Fibroblast of the conjunctiva (primary cell): ENCODE results near the gene TDRD12.

Experiments used
- DNase-seq: peaks from one replicate; pipeline ENCODE4 v3.0.0-alpha.2; 2010; ENCODE audit warnings: low read depth

TDRD12 gene

GRCh38 chr19:32719611-32720059 is at the start of gene TDRD12:
Gene TDRD12, plus strand, starts transcription at chr19:32719767. Its CDS starts 306 bp downstream, at chr19:32720073.
- no peak for DNase-seq

- DNase-seq = no peak
Observed at GRCh38 chr19:32671883-32672593, 47.5 kb upstream of the TDRD12 start.

DNA sequence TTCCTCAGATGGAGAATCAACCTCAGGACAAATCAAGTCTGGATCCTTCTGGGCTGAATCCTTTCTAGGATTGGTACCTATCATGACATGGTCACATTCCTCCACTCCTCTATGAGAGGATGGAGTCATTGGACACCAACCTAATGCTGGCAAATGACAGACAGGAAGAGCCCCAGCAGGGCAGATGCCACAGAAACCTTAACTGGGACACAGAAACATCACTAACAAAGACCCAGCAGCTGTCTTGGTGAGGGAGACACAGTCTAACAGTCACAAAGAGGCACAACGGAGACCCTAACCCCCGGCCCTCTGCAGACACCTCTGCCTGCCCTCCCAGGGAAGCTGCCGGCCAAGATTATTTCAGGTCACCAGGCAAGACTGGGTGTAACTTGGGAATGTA is 46.7 kb upstream of the TDRD12 start:
- no peak for DNase-seq

DNA sequence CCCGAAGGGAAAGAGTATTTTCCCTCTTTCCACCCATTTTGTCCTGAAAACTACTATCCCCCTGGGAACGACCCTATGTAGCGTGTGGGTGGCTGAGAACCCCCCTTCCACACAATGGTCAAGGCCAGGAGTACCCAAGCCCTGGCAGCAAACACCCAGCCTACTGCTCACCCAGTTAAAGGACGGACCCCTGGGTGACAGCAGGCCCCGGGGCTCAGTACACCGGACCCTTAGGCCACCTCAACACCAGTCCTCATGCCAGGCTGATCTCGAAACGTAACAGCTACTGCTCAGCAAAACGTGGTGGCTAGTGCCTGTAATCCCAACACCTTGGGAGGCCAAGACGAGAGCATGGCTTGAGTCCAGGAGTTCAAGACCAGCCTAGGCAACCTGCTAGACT is 46.0 kb upstream of the TDRD12 start:
- DNase-seq = no peak

GRCh38 chr19:32674153-32674930 is 45.2 kb upstream of the TDRD12 start:
- DNase-seq = no peak

DNA sequence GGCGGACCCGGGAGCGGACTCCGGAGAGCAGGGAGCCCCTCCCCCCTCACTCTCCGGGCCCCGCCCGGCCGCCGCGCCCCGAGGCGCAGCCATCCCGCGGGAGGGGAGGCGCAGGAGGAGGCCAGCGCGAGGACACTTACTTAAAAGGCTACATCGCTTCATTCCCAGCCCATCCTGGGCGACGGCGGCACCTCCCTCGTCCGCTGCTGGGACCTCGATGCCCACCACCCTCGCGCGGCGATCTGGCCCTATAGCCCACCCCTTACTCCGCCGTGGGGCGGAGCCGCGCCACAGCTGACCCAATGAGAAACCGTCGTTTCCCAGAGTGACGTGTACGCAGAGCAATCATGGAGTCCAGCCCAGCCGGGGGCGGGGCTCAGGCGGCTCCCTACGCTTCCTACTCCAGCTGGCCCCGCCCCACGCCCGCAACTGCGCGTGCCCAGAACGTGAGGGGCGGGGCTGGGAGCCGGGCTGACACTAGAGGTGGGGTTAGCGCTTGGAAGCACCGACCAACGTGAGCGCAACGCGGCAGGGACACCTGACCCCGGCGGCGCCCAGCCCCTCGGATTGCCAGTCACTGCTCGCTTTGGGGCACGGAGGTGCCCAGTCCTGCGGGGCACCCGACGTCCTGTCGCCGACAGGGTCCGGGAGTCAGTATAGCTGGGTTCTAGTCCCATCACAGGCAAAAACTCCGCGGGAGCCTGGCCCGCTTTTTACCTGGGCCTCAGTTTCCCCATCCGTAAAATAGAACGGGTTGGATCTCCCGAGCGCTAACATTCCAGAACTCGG is 44.4 kb upstream of the TDRD12 start, which contains the start of gene ANKRD27:
ANKRD27 (minus strand) TSS at position 250 of the 789 bp plus-strand sequence. CDS start 16,165 bp downstream, outside the sequence.
- DNase-seq = peak; percentile 95

DNA sequence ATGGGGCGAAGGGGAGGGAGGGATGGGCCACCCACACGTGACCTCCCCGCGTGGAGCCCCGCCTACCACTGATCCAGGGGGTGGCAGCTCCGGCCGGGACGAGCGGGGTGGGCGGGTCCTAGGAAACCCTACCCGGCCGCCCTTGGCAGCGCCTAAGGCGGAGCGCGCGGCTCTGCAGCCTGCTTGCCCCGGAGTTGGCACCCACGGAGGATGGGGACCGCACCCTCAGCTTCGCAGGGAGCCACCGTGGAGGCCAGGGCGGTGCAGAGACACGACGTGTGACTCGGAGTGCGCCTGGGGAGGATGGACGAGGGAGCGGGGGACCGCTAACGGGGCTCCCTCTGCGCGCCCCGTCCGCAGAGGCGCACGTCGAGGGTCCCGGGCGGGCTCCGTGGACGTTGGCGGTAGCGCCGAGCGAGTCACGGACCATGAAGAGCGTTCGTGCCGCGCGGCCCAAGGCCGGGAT is 43.8 kb upstream of the TDRD12 start, which contains the start of gene RGS9BP:
RGS9BP (plus strand) TSS at position 129 of the 466 bp plus-strand sequence. CDS start 416 bp downstream, outside the sequence.
- no peak for DNase-seq

DNA sequence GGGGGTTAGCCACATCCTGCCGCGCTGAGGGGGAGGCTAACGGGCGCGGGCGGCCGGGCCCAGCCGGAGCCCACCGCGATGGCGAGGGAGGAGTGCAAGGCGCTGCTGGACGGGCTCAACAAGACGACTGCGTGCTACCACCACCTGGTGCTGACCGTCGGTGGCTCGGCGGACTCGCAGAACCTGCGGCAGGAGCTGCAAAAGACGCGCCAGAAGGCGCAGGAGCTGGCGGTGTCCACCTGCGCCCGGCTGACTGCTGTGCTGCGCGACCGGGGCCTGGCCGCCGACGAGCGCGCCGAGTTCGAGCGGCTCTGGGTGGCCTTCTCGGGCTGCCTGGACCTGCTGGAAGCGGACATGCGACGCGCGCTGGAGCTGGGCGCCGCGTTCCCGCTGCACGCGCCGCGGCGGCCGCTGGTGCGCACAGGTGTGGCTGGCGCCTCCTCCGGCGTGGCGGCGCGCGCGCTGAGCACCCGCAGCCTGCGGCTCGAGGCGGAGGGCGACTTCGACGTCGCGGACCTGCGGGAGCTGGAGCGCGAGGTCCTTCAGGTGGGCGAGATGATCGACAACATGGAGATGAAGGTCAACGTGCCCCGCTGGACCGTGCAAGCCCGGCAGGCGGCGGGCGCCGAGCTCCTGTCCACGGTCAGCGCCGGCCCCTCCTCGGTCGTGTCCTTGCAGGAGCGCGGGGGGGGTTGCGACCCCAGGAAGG is 43.2 kb upstream of the TDRD12 start:
- no peak for DNase-seq

- DNase-seq = no peak
Observed at GRCh38 chr19:32676895-32677359, 42.6 kb upstream of the TDRD12 start.

- peak; percentile 53 for DNase-seq
Observed at GRCh38 chr19:32677657-32678056, 41.9 kb upstream of the TDRD12 start.

GRCh38 chr19:32680986-32681385 is 38.6 kb upstream of the TDRD12 start:
- DNase-seq = no peak

GRCh38 chr19:32682317-32682716 is 37.2 kb upstream of the TDRD12 start:
- DNase-seq = no peak

GRCh38 chr19:32686847-32687475 is 32.6 kb upstream of the TDRD12 start:
- no peak for DNase-seq

GRCh38 chr19:32687681-32688080 is 31.9 kb upstream of the TDRD12 start:
- no peak for DNase-seq

- no peak for DNase-seq
Observed at GRCh38 chr19:32688311-32688710, 31.3 kb upstream of the TDRD12 start.

GRCh38 chr19:32691291-32691951 is 28.1 kb upstream of the TDRD12 start, which contains the start of gene NUDT19:
Gene NUDT19, plus strand, starts transcription at chr19:32691821. Its CDS starts 140 bp downstream, at chr19:32691961.
- DNase-seq = peak; percentile 37

DNA sequence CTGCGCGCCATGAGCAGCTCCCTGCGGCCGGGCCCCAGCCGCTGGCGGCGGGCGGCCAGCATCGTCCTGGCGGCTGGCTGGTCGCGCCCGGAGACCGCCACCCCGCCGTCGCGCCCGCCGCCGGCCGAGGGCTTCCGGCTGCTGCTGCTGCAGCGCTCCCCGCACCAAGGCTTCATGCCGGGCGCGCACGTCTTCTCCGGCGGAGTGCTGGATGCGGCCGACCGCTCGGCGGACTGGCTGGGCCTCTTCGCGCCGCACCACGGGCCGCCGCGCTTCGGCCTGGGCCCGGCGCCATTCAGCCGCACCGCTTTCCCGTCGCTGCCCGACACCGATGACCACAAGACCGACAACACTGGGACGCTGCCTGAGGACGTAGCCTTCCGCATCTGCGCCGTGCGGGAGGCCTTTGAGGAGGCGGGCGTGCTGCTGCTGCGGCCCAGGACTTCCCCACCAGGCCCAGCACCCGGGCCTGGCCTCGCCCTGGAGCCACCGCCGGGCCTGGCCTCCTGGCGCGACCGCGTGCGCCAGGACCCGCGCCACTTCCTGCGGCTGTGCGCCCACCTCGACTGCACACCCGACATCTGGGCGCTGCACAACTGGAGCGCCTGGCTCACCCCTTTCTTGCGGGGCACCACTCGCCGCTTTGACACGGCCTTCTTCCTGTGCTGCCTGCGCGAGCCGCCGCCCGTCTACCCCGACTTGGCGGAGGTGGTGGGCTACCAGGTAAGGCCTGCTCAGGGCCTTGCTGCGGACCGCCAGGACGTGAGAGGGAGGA is 27.4 kb upstream of the TDRD12 start:
- peak; percentile 46 for DNase-seq

GRCh38 chr19:32692727-32693061 is 26.9 kb upstream of the TDRD12 start:
- no peak for DNase-seq
